ENCODE measurements around the gene SMAD7.

The SMAD7 gene

GRCh38 chr18:48921305-48922225, 29.2 kb downstream of the SMAD7 start:
- Histone ChIP-seq H3K4me3 (ENCODE audit: low read depth, low read length) (no peak overlapping the region), H3K9me3 (ENCODE audit: severe bottlenecking) (no peaks in the 10 kb centered on the region), H3K27me3 (ENCODE audit: insufficient read depth, low read depth, severe bottlenecking) (no peaks in the 10 kb centered on the region), H3K36me3 (peaks cover 54% of the 10 kb centered on the region), H3K27ac (no peak overlapping the region; the same call in 1 of the 2 replicates)
- DNase-seq, result no peak
- no peak for TF ChIP-seq CTCF (IDR thresholded peaks at IDR 0.05; ENCODE audit: low read depth, low read length)

DNA sequence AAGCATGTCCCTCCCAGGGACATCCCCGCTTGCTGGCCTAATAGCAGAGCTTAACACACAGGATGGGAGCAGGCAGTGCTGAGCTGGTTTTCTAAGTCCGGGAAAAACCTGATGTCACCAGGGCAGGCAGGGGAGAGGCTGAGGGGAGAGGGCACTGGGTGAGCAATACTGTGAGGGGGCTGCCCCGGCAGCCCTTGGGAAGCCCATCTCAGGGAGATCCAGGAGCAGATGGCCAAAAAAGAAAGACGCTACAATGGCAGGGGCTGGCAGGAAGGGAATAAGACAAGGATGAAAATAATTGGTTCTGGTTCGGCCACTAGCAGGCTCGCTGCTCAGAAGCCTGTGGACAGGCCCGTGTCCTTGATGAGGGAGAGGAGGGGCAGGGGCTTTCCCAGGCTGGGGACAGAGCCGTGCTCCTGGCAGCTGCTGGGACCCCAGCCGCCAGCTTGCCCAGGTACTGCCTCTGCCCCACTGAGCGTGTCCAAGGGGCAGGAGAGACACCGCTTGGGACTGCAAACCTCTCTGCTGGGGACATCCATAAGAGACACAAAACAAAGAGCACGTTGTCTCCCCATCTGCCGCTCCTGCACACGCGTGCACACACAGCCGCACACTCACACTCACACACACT, 30.2 kb downstream of the SMAD7 start:
- no peak for TF ChIP-seq CTCF (IDR thresholded peaks at IDR 0.05; ENCODE audit: low read depth, low read length)
- Histone ChIP-seq H3K9me3 (ENCODE audit: severe bottlenecking) (no peaks in the 10 kb centered on the region), H3K4me3 (ENCODE audit: low read depth, low read length) (no peak overlapping the region), H3K27ac (no peak overlapping the region), H3K27me3 (ENCODE audit: insufficient read depth, low read depth, severe bottlenecking) (no peaks in the 10 kb centered on the region), H3K36me3 (peaks cover 48% of the 10 kb centered on the region)
- no peak for DNase-seq

GRCh38 chr18:48919547-48919946, 31.2 kb downstream of the SMAD7 start:
- H3K36me3 ChIP-seq, result peaks cover 42% of the 10 kb centered on the region
- H3K4me3 ChIP-seq (ENCODE audit: low read depth, low read length), result no peak overlapping the region
- TF ChIP-seq CTCF (IDR thresholded peaks at IDR 0.05; ENCODE audit: low read depth, low read length), result no peak
- H3K27ac ChIP-seq, result no peak overlapping the region
- DNase-seq, result no peak
- H3K9me3 ChIP-seq (ENCODE audit: severe bottlenecking), result no peaks in the 10 kb centered on the region
- no peaks in the 10 kb centered on the region for H3K27me3 ChIP-seq (ENCODE audit: insufficient read depth, low read depth, severe bottlenecking)

- Histone ChIP-seq H3K27ac (no peak overlapping the region), H3K27me3 (ENCODE audit: insufficient read depth, low read depth, severe bottlenecking) (no peaks in the 10 kb centered on the region), H3K4me3 (ENCODE audit: low read depth, low read length) (no peak overlapping the region), H3K36me3 (peaks cover 41% of the 10 kb centered on the region), H3K9me3 (ENCODE audit: severe bottlenecking) (no peaks in the 10 kb centered on the region)
- DNase-seq, result no peak
- TF ChIP-seq CTCF (IDR thresholded peaks at IDR 0.05; ENCODE audit: low read depth, low read length), result no peak
These were observed 31.9 kb downstream of the SMAD7 start for GRCh38 chr18:48918660-48919456.

DNA sequence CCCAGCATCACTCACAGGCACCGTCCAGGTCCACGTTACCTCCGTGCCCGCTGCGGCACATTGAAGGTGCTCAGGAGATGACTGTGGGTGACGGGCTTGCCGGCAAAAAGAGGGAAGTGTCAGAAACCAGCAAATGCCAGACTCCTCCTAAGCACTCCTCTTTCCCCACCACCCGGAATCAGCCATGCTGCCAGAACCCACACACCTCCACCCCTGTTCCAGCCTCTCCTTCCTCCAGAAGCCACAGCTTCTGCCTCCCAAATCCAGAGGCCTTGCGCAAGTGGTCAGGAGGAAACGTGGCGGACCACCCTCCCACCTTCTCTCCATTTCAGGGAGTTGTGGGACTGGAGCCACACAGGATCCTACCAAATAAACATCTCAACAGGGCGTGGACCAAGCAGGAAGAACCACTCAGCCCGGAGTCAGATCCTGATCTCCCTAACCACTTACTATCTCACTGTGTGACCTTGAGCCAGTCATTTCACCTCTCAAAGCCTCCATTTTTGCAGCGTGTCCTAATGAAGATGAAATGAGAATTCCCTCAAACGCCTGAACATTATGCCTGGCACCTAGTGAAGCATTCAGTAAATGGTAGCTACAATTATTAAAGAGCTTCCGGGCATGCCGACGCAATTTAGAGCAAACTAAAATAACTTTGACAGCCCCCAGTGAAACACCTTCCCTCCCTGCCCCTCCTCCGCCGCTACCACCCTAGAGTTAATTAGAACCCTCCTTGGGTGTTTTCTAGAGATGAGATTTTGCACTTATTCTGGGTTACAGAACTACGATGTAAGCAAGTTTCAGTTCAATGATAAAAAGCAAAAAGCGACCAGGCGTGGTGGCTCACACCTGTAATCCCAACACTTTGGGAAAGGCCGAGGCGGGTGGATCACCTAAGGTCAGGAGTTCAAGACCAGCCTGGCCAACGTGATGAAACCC, 32.9 kb downstream of the SMAD7 start:
- TF ChIP-seq CTCF (IDR thresholded peaks at IDR 0.05; ENCODE audit: low read depth, low read length), result no peak
- Histone ChIP-seq H3K27ac (no peak overlapping the region), H3K4me3 (ENCODE audit: low read depth, low read length) (no peak overlapping the region), H3K36me3 (peaks cover 31% of the 10 kb centered on the region), H3K27me3 (ENCODE audit: insufficient read depth, low read depth, severe bottlenecking) (no peaks in the 10 kb centered on the region), H3K9me3 (ENCODE audit: severe bottlenecking) (no peaks in the 10 kb centered on the region)
- DNase-seq, result no peak

Measured in WERI-Rb-1 (cell line).